Measurements from ENCODE around the gene IGFBP6.

The IGFBP6 gene

DNA sequence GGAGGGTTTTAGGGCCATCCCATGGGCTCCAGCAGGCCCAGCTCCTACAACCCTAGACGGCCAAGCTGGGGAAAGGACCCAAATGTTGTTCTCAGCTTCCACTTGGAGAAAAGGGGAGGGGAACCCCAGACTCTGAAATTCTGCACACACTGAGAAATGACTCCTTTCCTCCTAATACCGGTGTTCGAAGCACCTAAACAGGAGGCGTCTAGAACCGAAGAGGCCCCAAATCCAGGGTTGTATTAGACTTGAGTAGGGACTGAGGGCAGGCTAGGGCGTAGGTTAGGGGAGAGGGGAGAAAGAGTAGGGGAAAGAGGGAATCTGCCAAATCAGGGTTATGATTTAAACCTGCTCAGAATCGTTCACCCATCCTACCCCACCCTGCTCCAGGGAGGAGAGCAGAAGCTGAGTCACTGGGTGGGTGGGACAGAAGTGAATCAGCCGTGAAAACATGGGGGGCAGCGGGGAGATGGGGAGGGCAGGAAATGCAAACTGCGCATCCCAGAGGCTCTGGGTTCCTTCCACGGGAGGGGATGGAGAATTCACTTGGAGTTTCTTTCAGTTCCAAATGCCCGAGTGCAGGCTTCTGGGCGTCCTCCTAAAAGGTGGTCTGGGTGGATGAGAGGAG is 1.0 kb downstream of the IGFBP6 start:
- peak overlapping the region; percentile 61 for H3K4me3 ChIP-seq (ENCODE audit: low read depth, low read length)
- no peak for DNase-seq (ENCODE audit: low read depth)
- in situ Hi-C loops (cut with HindIII; ENCODE audit: low sequenced_read_pairs) = no loop called here
- TF ChIP-seq, protein P1, sequence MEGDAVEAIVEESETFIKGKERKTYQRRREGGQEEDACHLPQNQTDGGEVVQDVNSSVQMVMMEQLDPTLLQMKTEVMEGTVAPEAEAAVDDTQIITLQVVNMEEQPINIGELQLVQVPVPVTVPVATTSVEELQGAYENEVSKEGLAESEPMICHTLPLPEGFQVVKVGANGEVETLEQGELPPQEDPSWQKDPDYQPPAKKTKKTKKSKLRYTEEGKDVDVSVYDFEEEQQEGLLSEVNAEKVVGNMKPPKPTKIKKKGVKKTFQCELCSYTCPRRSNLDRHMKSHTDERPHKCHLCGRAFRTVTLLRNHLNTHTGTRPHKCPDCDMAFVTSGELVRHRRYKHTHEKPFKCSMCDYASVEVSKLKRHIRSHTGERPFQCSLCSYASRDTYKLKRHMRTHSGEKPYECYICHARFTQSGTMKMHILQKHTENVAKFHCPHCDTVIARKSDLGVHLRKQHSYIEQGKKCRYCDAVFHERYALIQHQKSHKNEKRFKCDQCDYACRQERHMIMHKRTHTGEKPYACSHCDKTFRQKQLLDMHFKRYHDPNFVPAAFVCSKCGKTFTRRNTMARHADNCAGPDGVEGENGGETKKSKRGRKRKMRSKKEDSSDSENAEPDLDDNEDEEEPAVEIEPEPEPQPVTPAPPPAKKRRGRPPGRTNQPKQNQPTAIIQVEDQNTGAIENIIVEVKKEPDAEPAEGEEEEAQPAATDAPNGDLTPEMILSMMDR (IDR thresholded peaks at IDR 0.05; ENCODE audit: low read depth, low read length, missing control alignments) = no peak

- in situ Hi-C loops (cut with HindIII; ENCODE audit: low sequenced_read_pairs) = no loop called here
- TF ChIP-seq, protein P1 (IDR thresholded peaks at IDR 0.05; ENCODE audit: low read depth, low read length, missing control alignments) = peak; percentile 96
- peak overlapping the region; percentile 61 for H3K4me3 ChIP-seq (ENCODE audit: low read depth, low read length)
- DNase-seq (ENCODE audit: low read depth) = peak; percentile 79
These were observed 1.8 kb downstream of the IGFBP6 start for GRCh38 chr12:53099071-53099882.

DNA sequence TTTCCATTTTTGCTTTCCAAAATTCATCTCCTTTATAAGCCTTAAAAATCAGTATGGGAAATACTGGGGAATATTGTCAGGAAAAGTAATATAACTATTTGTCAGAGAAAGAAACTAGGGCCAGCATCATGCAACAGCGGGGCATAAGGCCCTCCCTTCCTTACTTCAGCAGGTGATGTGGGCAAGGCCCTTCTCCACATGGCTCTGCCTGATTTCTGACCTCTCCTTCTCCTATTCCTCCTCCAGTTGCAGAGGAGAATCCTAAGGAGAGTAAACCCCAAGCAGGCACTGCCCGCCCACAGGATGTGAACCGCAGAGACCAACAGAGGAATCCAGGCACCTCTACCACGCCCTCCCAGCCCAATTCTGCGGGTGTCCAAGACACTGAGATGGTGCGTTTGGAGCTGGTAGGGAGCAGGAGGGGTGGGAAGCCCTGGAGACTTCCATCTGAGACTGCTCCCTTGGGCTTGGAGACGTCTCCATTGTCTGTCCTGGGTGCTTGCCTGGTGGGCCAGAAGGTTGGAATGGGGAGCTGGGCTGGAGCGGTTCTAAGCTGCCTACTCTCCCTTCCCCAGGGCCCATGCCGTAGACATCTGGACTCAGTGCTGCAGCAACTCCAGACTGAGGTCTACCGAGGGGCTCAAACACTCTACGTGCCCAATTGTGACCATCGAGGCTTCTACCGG is 3.1 kb downstream of the IGFBP6 start:
- DNase-seq (ENCODE audit: low read depth) = no peak
- TF ChIP-seq, protein P1 (IDR thresholded peaks at IDR 0.05; ENCODE audit: low read depth, low read length, missing control alignments) = no peak
- no peak overlapping the region for H3K4me3 ChIP-seq (ENCODE audit: low read depth, low read length)
- in situ Hi-C loops (cut with HindIII; ENCODE audit: low sequenced_read_pairs) = loop anchor here (5.0 kb wide), 1 partner anchor 33 kb away; no protein-coding TSS in a partner anchor

DNA sequence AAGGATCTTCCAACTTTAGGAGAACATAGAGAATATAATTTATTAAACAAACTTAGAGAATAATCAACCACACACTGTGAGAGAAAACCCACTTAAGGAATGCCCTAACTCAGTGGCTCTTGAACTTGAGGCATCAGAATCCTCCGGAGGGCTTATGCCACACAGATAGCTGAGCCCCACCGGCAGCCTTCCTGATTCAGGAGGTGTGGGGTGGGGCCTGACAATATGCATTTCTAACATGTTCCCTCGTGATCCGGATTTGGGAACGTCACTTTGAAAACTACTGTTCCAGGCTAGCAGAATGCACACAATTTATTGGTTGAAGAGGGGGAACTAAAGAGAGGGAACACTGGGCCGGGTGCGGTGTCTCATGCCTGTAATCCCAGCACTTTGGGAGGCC is 3.8 kb downstream of the IGFBP6 start:
- TF ChIP-seq, protein P1 (IDR thresholded peaks at IDR 0.05; ENCODE audit: low read depth, low read length, missing control alignments) = no peak
- in situ Hi-C loops (cut with HindIII; ENCODE audit: low sequenced_read_pairs) = loop anchor here (5.0 kb wide), 1 partner anchor 34 kb away; no protein-coding TSS in a partner anchor
- no peak overlapping the region for H3K4me3 ChIP-seq (ENCODE audit: low read depth, low read length)
- DNase-seq (ENCODE audit: low read depth) = no peak

DNA sequence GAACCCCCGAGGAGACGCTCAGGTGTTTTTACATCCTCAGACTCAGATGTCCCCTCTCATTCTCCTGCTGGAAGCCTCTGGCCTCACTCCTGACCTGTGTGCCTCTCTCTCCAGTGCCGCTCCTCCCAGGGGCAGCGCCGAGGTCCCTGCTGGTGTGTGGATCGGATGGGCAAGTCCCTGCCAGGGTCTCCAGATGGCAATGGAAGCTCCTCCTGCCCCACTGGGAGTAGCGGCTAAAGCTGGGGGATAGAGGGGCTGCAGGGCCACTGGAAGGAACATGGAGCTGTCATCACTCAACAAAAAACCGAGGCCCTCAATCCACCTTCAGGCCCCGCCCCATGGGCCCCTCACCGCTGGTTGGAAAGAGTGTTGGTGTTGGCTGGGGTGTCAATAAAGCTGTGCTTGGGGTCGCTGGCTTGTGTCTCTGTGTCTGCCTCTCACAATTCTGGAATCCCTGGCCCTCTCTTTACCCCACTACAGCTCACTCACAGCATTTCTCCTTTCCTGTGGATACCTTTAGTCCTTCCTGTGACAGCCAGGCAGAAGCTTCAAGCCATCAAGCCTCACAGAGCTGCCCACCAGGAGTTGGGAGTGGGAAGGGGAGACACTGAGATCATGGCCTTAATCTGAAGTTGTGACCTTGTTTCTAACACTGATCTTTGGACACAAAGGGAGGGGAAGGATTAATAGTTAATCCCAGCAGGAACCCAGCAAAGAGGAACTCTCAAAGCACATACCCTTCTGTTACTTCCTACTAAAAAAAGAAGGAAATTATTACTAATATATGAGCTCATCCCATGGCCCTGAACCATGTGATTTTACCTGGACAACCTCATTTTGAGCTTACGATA is 4.7 kb downstream of the IGFBP6 start:
- TF ChIP-seq, protein P1 (IDR thresholded peaks at IDR 0.05; ENCODE audit: low read depth, low read length, missing control alignments) = no peak
- H3K4me3 ChIP-seq (ENCODE audit: low read depth, low read length) = no peak overlapping the region
- no peak for DNase-seq (ENCODE audit: low read depth)
- in situ Hi-C loops (cut with HindIII; ENCODE audit: low sequenced_read_pairs) = loop anchor here (5.0 kb wide), 1 partner anchor 35 kb away; no protein-coding TSS in a partner anchor
